ENCODE measurements around the gene MTFP1. TPM values are rescaled to one million over a fixed set of nuclear protein-coding genes. Genes with fewer than 3 reads are reported as not detected.

MTFP1 gene
- total and polyA plus RNA-seq, 9 of the 15 experiments (the other 6 are each of a cell fraction or from before 2014, with no cell fraction given) = 10.7 to 52.0 (median 30.1) TPM

- Histone ChIP-seq H3K4me1 (replicated peaks in 1 of 2; ENCODE audit: control insufficient read depth in 2 of 2, insufficient read depth in 2 of 2, low read length in 2 of 2) (peaks cover 14 to 20% of the 10 kb centered on the region in 2 experiments; a peak in 4 of 5 replicates), H3K36me3 (ENCODE audit: control insufficient read depth, insufficient read depth, low read length) (peaks cover 25% of the 10 kb centered on the region; the same call in 2 of the 3 replicates)
Observed at GRCh38 chr22:30429887-30430286, 4.3 kb downstream of the MTFP1 start.

GRCh38 chr22:30430933-30431332 lies 5.4 kb downstream of the MTFP1 start:
- in situ Hi-C loops (cut with MboI) = no loop called here
- Histone ChIP-seq H4K20me1 (replicated peaks; ENCODE audit: control insufficient read depth, insufficient read depth, low read length) (no peaks in the 10 kb centered on the region), H2AFZ (ENCODE audit: low read depth, low read length) (no peak overlapping the region), H3K9me3 (replicated peaks; ENCODE audit: control insufficient read depth, insufficient read depth, low read depth, low read length) (no peaks in the 10 kb centered on the region; the same call in none of the 2 replicates), H3K4me3 (no peak overlapping the region), H3K36me3 (ENCODE audit: control insufficient read depth, insufficient read depth, low read length) (peaks cover 25% of the 10 kb centered on the region; the same call in 2 of the 3 replicates), H3K79me2 (ENCODE audit: control insufficient read depth, insufficient read depth, low read length) (peaks cover 15% of the 10 kb centered on the region; the same call in 2 of the 3 replicates), H3K9me1 (ENCODE audit: control insufficient read depth, insufficient read depth, low read length) (no peaks in the 10 kb centered on the region), H3K9ac (ENCODE audit: insufficient read depth in 1 of 2, low read depth in 2 of 2, low read length in 2 of 2) (no peak overlapping the region), H3K4me1 (replicated peaks in 1 of 2; ENCODE audit: control insufficient read depth in 2 of 2, insufficient read depth in 2 of 2, low read length in 2 of 2) (peaks cover 20 to 22% of the 10 kb centered on the region in 2 experiments; a peak in 4 of 5 replicates), H3K27ac (ENCODE audit: extremely low read depth, low read depth, low read length) (no peak overlapping the region), H3K27me3 (ENCODE audit: control insufficient read depth in 2 of 2, insufficient read depth in 2 of 2, low read length in 2 of 2) (no peaks in the 10 kb centered on the region), H3K4me2 (ENCODE audit: insufficient read depth, low read length) (no peak overlapping the region)
- 17% methylated on average over 4 of the region's 4 CpGs for WGBS (ENCODE audit: insufficient coverage, low coverage, missing lambda C conversion rate)
- no TSS peak for BruUV-seq (replicated peaks)
- ATAC-seq (no peak), FAIRE-seq (no peak), DNase-seq (ENCODE audit: extremely low read depth in 1 of 4, low spot score in 3 of 4) (peak in 1 of 4 experiments; percentile 36)
- TF ChIP-seq RCOR1 (IDR thresholded peaks at IDR 0.05; ENCODE audit: borderline replicate concordance in 1 of 2, low read depth in 2 of 2, low read length in 2 of 2) (0 out of 4 replicates have a peak, but pooled peaks of 1 of the 2 experiments have one; percentile 13), CTCF (IDR thresholded peaks at IDR 0.05 in 2 of 3, conservative IDR thresholded peaks at IDR 0.05 in 1 of 3; ENCODE audit: insufficient read depth in 2 of 3, low read depth in 1 of 3, low read length in 3 of 3) (peak in 2 of 3 experiments; percentile 12 to 30; a peak in 2 of 6 replicates), RBM25 (IDR thresholded peaks at IDR 0.05; ENCODE audit: low read depth, low read length, severe bottlenecking) (peak; percentile 25), RAD21 (CRISPR knock-in tag; conservative IDR thresholded peaks at IDR 0.05 in 1 of 2, IDR thresholded peaks at IDR 0.05 in 1 of 2) (0 out of 4 replicates have a peak, but pooled peaks of 1 of the 2 experiments have one; percentile 30), ZKSCAN3 (CRISPR knock-in tag; IDR thresholded peaks at IDR 0.05) (peak; percentile 61; the same call in 1 of the 2 replicates), SIRT6 (IDR thresholded peaks at IDR 0.05; ENCODE audit: low read depth, low read length) (no peak), DIDO1 (tag; IDR thresholded peaks at IDR 0.05; ENCODE audit: low read depth) (no peak)
- ChIA-PET POLR2A (interaction anchor here (1.6 kb wide), 1 partner anchor 9 kb away, joined by 4 read pairs; no protein-coding TSS in a partner anchor), CTCF (ENCODE audit: low intra/inter-chr PET ratio) (no interaction called here)
- intact Hi-C loops (cut with micrococcal nuclease) = no loop called here

More at GRCh38 chr22:30429887-30430286, 4.3 kb downstream of the MTFP1 start:
- DNase-seq (ENCODE audit: extremely low read depth in 1 of 4, low spot score in 3 of 4) (no peak), FAIRE-seq (no peak), ATAC-seq (no peak)
- Histone ChIP-seq H4K20me1 (replicated peaks; ENCODE audit: control insufficient read depth, insufficient read depth, low read length) (no peaks in the 10 kb centered on the region), H3K4me2 (ENCODE audit: insufficient read depth, low read length) (no peak overlapping the region), H3K9me1 (ENCODE audit: control insufficient read depth, insufficient read depth, low read length) (no peaks in the 10 kb centered on the region), H3K9ac (ENCODE audit: insufficient read depth in 1 of 2, low read depth in 2 of 2, low read length in 2 of 2) (peak overlapping the region in 1 of 2 experiments; percentile 35; a peak in 2 of 4 replicates), H3K27me3 (ENCODE audit: control insufficient read depth in 2 of 2, insufficient read depth in 2 of 2, low read length in 2 of 2) (no peaks in the 10 kb centered on the region), H3K79me2 (ENCODE audit: control insufficient read depth, insufficient read depth, low read length) (peaks cover 25% of the 10 kb centered on the region; the same call in 2 of the 3 replicates), H3K4me3 (no peak overlapping the region), H3K27ac (ENCODE audit: extremely low read depth, low read depth, low read length) (no peak overlapping the region), H2AFZ (ENCODE audit: low read depth, low read length) (no peak overlapping the region), H3K9me3 (replicated peaks; ENCODE audit: control insufficient read depth, insufficient read depth, low read depth, low read length) (no peaks in the 10 kb centered on the region; the same call in 1 of the 2 replicates)
- POLR2A ChIA-PET = interaction anchor here (0.6 to 0.9 kb wide), 2 partner anchors 8 to 517 kb away, joined by 3 to 5 read pairs; no protein-coding TSS in a partner anchor
- in situ Hi-C loops (cut with MboI) (loop anchor here (5.0 kb wide), 1 partner anchor 38 kb away; no protein-coding TSS in a partner anchor), intact Hi-C loops (cut with micrococcal nuclease) (no loop called here)
- 58% methylated on average over 4 of the region's 4 CpGs for WGBS (ENCODE audit: insufficient coverage, low coverage, missing lambda C conversion rate)
- no peak for TF ChIP-seq ZNF717 (CRISPR knock-in tag; IDR thresholded peaks at IDR 0.05)
- 0 out of 2 replicates have a peak, but pooled peaks have one; percentile 5 for TF ChIP-seq RBFOX2 (IDR thresholded peaks at IDR 0.05; ENCODE audit: low read depth, low read length)
- no TSS peak for BruUV-seq (replicated peaks)
- CTCF ChIA-PET (ENCODE audit: low intra/inter-chr PET ratio) = no interaction called here
